Chondrocyte (in vitro differentiated cells): ENCODE data around the gene ATF6B. TPM values are rescaled to one million over a fixed set of nuclear protein-coding genes. Genes with fewer than 3 reads are reported as not detected.
A peak's percentile ranks its signal among the peaks of the same experiment; 100 is the strongest.

Experiments used
- DNase-seq: peaks from one replicate; pipeline ENCODE4 v3.0.0; 2021; ENCODE audit warnings: mixed read lengths, low spot score
- H3K27ac Mint-ChIP-seq: one replicate; pipeline ENCODE4 v1.8.0; 2021; ENCODE audit warnings: mild to moderate bottlenecking, moderate library complexity, mixed read lengths; ENCODE audit not compliant: unreplicated experiment
- H3K27me3 Mint-ChIP-seq: 2 replicates; pipeline ENCODE4 v1.8.0; 2021; ENCODE audit warnings: low read depth, mixed read lengths
- H3K36me3 Mint-ChIP-seq: 2 replicates; pipeline ENCODE4 v1.8.0; 2021; ENCODE audit warnings: low read depth, mixed read lengths
- H3K4me1 Mint-ChIP-seq: 2 replicates; pipeline ENCODE4 v1.8.0; 2021; ENCODE audit warnings: low read depth, mild to moderate bottlenecking, mixed read lengths
- H3K4me3 Mint-ChIP-seq: one replicate; pipeline ENCODE4 v1.8.0; 2021; ENCODE audit warnings: mild to moderate bottlenecking, moderate library complexity, mixed read lengths; ENCODE audit not compliant: unreplicated experiment
- H3K9me3 Mint-ChIP-seq: 2 replicates; pipeline ENCODE4 v1.8.0; 2021; ENCODE audit warnings: low read depth, mixed read lengths
- CTCF ChIP-seq: fragments of 200-600 bp; sonication (generic); IDR thresholded peaks from 2 replicates; pipeline ENCODE4 v1.5.0; 2021; ENCODE audit warnings: antibody characterized with exemption, mild to moderate bottlenecking, moderate library complexity
- total RNA-seq: library from RNA; stranded (reverse); gene quantifications from 3 replicates; pipeline ENCODE4 v1.2.1, GENCODE V29; 2021

ATF6B gene
- total RNA-seq, 1 donor from 2014 or later, result 68.0 TPM

- H3K27me3 Mint-ChIP-seq, result peaks cover 10% of the 10 kb centered on the region
- peaks cover 2% of the 10 kb centered on the region for H3K36me3 Mint-ChIP-seq
- H3K4me3 Mint-ChIP-seq, result no peak overlapping the region
- no peak for DNase-seq
- no peak overlapping the region for H3K27ac Mint-ChIP-seq
- H3K4me1 Mint-ChIP-seq, result peaks cover 29% of the 10 kb centered on the region
- H3K9me3 Mint-ChIP-seq, result no peaks in the 10 kb centered on the region
- no peak for TF ChIP-seq CTCF
Observed at GRCh38 chr6:32074996-32075532, 53.0 kb downstream of the ATF6B start.

GRCh38 chr6:32073613-32074012 is 54.4 kb downstream of the ATF6B start:
- Mint-ChIP-seq H3K4me3 (no peak overlapping the region), H3K4me1 (peaks cover 23% of the 10 kb centered on the region), H3K27me3 (peaks cover 15% of the 10 kb centered on the region), H3K27ac (no peak overlapping the region), H3K9me3 (no peaks in the 10 kb centered on the region), H3K36me3 (peaks cover 2% of the 10 kb centered on the region)
- no peak for TF ChIP-seq CTCF
- DNase-seq, result peak; percentile 70

GRCh38 chr6:32073101-32073500 is 54.9 kb downstream of the ATF6B start:
- Mint-ChIP-seq H3K4me3 (no peak overlapping the region), H3K4me1 (peaks cover 23% of the 10 kb centered on the region), H3K9me3 (no peaks in the 10 kb centered on the region), H3K27ac (no peak overlapping the region), H3K36me3 (peaks cover 2% of the 10 kb centered on the region), H3K27me3 (peaks cover 15% of the 10 kb centered on the region)
- DNase-seq, result no peak
- no peak for TF ChIP-seq CTCF

GRCh38 chr6:32070814-32071543 is 57.1 kb downstream of the ATF6B start:
- H3K27ac Mint-ChIP-seq, result no peak overlapping the region
- no peak for DNase-seq

More at GRCh38 chr6:32070814-32071543, 57.1 kb downstream of the ATF6B start:
- no peak for TF ChIP-seq CTCF
- Mint-ChIP-seq H3K36me3 (peaks cover 2% of the 10 kb centered on the region), H3K27me3 (peaks cover 15% of the 10 kb centered on the region), H3K4me1 (peaks cover 16% of the 10 kb centered on the region), H3K4me3 (no peak overlapping the region), H3K9me3 (no peaks in the 10 kb centered on the region)
